Measurements from ENCODE around the gene CCL19.
"Not testable (repeated sequence)": the region's sequence is repeated elsewhere in the genome, so short reads cannot be mapped to it uniquely, and the experiment has no call there.

CCL19 gene

DNA sequence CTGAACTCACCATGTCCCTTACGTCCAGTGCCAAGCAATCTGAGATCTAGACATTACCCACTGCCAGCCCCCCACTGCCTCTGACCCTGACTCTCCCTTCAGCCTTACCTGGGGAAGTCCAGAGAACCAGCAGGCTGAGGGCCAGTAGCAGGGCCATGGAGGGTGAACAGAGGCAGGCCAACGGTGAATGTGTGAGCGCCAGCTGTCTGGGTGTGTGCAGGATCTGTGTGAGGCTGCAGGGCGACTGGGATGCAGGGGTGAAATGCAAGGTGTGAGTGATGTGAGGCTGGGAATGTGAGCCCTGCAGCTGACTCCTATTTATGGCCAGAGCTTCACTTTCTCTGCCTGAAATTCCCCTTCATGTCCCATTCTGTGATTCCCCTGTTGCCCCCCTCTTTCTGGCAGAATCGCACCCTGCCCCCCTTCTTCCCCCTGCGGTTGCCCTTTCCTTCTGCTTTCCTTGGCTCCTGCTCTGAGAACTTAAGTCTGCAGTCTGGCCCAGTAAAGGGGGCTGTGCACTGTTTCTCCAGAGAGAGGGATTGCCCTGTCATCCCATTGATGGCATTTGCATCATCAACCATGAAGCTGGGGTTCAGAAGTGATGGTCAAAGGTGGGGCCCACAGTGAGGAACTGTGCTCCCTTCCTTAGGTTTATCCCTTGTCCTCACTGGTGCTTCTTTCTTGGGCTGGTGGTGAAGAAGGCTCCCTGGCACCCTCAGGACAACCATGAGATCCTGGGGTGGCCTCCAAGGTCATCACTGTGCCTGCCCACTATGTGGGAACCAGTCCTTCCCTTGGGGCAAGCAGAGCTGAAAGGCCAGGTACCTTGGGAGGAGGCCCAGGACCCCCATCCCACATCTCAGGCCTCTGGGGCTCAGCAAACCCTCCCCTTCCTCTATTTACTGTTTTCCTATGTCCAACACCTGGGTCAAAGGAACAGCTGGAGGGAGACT lies at the start of gene CCL19:
Gene CCL19, minus strand, starts transcription at position 294 of the 953 bp plus-strand sequence. Its CDS starts 137 bp downstream, at position 157.
- no peak for DNase-seq (ENCODE audit: low read depth in 2 of 2)

DNA sequence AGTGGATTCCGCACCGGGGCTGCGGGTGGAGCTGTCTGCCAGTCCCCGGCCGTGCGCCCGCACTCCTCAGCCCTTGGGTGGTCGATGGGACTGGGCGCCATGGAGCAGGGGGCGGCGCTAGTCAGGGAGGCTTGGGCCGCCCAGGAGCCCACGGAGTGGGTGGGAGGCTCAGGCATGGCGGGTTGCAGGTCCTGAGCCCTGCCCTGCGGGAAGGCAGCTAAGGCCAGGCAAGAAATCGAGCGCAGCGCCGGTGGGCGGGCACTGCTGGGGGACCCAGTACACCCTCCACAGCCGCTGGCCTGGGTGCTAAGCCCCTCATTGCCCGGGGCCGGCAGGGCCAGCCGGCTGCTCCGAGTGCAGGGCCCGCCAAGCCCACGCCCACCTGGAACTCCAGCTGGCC lies 49.1 kb upstream of the CCL19 start:
- DNase-seq (ENCODE audit: low read depth in 2 of 2) = not testable (repeated sequence)

DNA sequence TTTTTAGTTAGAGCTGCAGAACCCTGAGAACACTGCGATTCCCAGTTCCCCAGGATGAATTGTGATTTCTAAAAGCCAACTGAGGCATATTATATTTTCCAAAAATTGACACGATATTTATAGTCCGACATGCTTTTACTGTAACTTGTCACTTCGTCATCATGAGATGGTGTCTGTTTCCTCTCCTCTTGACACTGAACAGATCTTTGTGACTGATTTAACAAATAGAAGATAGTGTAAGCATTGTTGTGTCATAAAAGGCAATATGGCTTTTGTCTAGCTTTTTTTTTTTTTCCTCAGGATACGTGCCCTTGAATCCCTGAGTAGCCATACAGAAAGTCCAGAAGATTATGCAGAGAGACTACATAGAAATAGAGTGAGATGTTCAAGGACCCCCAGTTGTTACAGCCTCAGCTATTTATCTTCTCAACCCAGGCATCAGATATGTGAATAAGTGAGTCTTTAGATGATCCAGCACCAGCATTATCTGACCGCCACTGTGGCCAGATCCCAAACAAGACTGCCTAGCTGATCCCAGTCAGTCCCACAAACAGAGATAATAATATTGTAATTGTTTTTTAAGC lies 46.7 kb upstream of the CCL19 start:
- no peak for DNase-seq (ENCODE audit: low read depth in 2 of 2)

DNA sequence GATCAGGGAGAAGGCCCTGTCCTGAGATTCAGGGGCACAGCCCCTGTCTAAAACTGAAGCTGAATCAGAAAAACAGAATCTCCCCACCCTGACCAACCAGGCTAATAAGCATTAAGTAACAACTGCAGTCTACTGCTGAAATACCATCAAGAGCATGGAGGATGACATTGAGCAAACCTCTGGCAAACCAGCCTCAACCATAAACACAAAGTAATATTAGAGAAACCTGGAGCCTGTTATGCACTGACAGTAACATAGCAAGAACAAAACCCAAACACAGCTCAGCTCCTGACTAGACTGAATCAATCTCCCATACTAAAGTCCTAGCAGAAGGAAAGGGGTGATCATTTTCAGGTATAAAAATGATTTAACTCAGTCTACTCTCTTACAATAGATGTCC lies 43.6 kb upstream of the CCL19 start:
- DNase-seq (ENCODE audit: low read depth in 2 of 2) = no peak

DNA sequence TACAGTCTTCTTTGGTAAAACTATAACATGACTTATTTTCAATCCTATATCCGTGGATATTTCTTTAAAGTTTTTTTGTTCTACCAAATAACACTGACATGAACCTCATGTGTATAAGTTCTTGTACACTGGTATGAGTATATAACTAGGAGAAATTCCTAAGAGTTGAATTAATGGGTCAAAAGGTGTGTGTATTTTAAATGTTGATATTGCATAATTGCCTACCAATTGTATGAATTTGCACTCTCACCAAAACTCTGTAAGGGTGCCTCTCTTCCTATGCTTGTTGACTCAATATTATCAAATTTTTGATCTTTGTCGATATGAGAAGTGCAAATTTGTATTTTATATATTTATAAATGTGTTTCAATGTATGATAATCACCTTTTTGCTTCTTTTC lies 41.8 kb upstream of the CCL19 start:
- DNase-seq (ENCODE audit: low read depth in 2 of 2) = no peak

DNA sequence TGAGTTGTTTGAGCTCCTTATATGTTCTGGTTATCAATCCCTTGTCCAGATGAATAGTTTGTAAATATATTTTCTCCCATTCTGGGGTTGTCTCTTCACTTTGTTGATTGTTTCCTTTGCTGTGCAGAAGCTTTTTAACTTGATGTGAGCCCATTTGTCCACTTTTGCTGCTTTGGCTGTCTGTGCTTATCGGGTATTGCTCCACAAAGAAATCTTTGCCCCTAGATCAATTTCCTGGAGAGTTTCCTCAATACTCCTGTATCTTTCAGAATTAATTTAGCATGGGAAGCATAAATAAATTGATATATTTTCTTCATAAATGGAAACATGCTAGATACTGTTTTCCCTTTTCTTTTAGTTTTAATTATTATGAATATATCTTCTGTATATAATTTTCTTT lies 41.4 kb upstream of the CCL19 start:
- DNase-seq (ENCODE audit: low read depth in 2 of 2) = no peak

DNA sequence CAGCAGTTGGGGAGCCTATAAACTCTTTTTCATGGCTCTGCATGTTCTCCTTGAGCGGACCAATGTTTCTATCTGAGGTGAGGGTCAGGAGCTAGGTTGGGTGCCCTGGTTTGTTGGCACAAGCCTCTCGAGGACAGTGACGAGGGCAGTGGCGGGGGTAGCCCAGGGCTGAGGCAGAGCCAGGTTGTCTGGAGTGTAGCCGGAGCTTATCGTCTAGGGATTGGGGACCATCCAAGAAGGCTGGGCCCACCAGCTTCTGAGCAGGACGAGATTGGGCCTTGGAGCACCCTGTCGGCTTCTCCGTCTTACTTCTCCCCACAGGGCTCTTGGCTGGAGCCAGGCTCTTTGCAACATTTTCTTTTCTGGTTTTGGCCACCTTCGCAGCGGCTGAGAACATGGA lies 32.1 kb upstream of the CCL19 start:
- DNase-seq (ENCODE audit: low read depth in 2 of 2) = no peak

DNA sequence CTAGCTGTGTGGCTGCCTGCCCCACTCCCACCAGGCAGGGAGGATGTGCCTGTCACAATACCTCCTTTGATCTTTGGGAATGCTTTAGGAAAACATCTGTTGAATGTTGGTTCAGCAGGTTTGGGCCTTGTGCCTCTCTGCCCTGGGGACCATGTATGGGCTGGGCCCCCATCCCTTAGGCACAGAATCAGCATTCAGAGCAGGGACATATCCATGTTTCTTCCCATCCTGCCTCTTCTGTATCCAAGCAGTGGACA lies 28.6 kb upstream of the CCL19 start:
- DNase-seq (ENCODE audit: low read depth in 2 of 2) = not testable (repeated sequence)

DNA sequence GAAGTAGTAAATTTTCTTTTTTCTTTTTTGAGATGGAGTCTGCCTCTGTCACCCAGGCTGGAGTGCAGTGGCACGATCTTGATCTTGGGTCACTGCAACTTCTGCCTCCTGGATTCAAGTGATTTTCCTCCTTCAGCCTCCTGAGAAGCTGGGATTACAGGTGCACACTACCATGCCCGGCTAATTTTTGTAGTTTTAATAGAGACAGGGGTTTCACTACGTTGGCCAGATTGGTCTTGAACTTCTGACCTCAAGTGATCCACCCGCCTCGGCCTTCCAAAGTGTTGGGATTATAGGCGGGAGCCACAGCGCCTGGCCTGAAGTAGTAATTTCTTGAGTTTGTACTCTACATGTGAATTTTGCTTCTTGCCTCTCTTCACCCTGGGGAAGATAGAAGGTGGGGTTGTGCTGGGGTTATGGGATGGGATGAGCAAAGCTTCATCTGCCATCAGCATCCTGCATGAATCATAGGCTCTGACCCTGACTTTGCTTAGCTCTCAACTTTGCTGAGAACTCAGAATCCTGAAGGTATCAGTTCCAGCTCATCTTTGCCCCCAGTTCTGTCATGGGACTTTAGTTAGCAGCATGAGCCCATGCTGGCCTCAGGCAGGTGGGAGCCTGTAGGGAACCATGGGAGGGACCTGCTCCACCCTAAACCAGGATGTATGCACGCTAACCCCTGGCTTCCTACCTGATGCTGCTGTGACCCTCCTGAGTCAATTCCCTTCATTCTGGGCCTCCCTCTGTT lies 28.1 kb upstream of the CCL19 start:
- DNase-seq (ENCODE audit: low read depth in 2 of 2) = no peak

DNA sequence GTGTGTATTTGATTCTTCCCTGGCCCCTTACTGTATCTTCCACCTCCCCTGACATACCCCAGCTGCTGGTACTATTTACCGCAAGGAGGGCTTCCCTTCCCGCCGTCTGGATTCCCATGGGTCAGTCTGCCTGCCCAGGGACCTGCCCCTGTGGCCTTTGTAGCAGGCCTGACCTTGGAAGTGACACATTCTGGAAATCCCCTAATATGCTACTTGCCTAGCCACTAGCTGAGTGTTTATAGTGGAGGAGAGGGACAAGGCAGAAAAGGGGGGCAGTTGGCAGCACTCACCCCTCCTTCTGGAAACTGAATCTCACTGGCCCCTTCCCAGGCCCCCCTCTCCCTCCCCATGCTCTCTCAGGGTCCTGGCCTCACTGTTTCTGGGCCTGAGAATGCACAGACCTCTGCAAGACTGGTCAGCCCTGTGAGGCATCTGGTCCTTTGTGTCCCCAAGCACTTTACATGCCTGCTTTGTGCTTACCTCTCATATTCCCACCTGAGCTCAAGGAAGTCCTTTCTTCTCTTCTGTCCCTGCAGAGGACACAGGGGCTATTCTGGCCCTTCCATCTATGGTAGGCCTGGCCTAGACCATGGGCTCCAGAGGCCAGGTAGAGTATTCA lies 27.0 kb upstream of the CCL19 start:
- no peak for DNase-seq (ENCODE audit: low read depth in 2 of 2)

DNA sequence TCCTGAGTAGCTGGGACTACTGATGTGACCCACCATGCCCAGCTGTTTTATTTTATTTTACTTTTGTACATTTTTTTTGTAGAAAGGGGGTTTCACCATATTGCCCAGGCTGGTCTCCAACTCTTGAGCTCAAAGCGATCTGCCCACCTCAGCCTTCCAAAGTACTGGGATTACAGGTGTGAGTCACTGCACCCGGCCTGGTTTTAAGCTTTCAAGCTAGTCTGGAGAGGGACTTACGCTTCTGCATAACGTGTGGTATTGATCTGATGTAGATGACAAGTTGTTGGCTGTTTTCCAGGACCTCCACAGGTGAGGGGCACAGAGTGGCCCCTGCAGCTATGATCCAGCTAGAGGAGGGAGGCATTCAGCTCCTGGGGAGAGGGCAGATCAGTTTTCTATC lies 25.6 kb upstream of the CCL19 start:
- no peak for DNase-seq (ENCODE audit: low read depth in 2 of 2)

DNA sequence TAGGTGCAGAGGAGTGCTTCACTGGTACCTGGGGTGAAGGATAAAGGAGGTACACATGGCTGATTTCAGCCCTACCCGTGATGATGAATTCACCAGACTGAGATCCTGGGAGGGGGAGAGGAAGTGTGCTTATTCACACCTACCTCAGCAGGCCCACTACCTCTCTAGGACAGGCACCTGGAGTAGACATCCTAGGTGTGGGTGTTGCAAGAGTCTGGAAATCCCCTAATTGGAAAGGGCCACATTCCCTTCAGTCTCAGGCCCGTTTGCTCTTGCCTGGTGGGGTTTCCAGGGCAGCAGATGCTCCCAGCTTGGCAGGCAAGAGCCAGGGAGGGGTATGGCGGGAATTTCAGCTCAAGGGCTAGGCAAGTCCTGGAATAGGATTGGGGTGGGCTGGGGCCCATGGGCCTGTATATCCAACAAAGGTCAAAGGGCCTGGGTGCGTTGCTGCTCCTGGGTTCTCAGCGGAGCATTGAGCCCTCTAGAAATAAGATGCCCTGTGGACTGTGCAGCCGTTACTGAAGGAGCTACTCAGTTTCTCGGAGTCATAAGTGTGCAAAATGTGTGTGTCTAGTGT lies 24.7 kb upstream of the CCL19 start:
- DNase-seq (ENCODE audit: low read depth in 2 of 2) = no peak

DNA sequence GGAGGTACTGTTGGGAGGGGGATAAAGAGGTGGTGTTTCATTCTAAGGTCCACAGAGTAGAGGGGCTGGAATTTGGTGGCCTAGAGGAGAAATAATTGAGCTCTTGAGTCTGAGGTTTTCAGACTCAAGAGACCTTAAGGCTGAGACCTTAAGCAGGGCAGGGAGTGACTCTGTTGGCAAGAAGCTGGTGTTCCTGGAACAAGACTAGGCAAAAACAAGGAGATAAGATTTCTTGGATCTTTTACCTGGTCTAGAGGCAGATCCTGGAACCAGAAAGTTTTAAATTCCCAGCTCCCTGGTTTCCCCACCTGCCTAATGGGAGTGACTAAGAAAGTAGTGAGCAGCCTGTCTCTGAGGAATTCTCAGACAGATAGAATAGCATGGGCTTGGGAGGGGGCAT lies 22.9 kb upstream of the CCL19 start:
- no peak for DNase-seq (ENCODE audit: low read depth in 2 of 2)

DNA sequence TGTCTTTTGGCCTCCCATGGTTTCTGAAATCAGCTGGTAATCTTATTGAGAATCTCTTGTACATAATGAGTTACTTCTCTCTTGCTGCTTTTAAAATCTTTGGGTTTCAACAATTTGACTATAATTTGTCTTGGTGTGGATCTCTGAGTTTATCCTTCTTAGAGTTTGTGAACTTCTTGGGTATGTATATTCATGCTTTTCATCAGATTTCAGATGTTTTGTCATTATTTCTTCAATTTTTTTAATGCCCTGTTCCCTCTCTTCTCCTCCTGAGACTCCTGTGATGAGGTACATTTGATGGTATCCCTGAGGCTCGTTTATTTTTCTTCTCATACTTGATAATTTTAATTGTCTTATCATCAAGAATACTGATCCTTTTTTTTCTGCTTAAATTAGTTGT lies 21.1 kb upstream of the CCL19 start:
- no peak for DNase-seq (ENCODE audit: low read depth in 2 of 2)

DNA sequence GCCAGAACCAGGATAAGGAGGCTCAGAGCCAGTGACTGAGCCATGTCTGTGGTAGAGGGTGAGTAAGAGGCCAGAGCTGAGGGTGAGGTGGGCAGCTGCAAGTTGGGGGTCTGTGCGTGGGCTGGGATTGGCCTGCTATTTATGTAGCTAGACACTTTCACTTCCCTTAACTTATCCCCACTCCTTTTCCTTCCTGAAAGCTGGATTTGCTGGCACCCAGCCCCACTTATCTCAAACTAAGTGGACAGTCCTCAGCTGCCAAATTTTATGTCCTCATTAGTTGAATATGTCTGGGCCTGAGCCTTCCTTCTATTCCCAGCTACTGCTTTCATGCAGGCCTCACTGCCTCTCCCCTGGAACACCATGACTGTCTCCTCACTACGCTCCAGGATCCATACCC lies 18.9 kb upstream of the CCL19 start, which contains the start of gene CCL21:
Gene CCL21, minus strand, starts transcription at position 114 of the 400 bp plus-strand sequence. Its CDS starts 70 bp downstream, at position 44.
- no peak for DNase-seq (ENCODE audit: low read depth in 2 of 2)

DNA sequence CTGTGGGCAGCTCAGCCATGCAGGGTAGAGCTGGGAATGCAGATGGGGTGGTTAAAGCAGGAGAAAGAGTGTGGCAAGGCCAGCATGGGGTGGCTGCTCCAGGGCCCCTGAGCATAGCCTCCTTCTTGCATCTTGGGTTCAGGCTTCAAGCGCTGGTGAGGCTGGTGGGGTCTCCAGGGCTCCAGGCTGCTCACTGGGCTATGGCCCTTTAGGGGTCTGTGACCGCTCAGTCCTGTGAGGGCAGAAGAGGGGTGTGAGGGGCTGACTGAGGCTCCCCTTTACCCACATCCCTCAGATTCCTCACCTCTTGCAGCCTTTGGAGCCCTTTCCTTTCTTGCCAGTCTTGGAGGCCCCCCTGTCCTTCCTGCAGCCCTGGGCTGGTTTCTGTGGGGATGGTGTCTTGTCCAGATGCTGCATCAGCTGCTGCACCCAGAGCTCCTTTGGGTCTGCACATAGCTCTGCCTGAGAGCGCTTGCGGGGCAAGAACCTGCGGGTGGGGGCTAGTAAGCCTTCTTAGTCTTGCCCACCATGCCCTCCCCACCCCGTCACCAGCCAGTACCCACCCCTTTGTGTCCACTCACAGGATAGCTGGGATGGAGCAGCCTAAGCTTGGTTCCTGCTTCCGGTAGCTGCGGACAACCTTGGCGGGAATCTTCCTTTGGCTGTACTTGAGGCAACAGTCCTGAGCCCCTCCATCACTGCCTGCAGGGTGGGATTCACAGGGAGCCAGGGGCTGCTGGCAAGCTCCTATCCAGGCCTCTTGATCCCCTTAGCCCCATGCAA lies 18.3 kb upstream of the CCL19 start:
- DNase-seq (ENCODE audit: low read depth in 2 of 2) = no peak

DNA sequence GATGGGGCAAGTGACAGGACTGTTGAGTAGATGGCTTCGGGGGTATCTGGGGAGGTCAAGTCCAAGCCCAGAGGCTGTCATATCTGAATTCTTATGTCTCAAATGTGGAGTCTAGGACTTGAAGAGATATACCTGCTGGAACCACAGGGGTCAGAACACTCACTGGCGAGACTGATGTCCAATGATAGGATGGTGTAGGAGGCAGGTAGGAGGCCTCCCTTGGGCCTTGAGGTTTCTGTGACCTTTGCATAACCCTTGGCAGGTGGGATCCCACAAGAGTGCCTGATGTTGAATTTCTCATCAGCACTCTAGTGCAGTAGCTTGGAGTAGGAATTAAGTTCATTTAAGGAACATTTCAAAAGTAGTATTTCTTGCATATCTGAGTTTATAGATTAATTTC lies 16.1 kb upstream of the CCL19 start:
- DNase-seq (ENCODE audit: low read depth in 2 of 2) = no peak

DNA sequence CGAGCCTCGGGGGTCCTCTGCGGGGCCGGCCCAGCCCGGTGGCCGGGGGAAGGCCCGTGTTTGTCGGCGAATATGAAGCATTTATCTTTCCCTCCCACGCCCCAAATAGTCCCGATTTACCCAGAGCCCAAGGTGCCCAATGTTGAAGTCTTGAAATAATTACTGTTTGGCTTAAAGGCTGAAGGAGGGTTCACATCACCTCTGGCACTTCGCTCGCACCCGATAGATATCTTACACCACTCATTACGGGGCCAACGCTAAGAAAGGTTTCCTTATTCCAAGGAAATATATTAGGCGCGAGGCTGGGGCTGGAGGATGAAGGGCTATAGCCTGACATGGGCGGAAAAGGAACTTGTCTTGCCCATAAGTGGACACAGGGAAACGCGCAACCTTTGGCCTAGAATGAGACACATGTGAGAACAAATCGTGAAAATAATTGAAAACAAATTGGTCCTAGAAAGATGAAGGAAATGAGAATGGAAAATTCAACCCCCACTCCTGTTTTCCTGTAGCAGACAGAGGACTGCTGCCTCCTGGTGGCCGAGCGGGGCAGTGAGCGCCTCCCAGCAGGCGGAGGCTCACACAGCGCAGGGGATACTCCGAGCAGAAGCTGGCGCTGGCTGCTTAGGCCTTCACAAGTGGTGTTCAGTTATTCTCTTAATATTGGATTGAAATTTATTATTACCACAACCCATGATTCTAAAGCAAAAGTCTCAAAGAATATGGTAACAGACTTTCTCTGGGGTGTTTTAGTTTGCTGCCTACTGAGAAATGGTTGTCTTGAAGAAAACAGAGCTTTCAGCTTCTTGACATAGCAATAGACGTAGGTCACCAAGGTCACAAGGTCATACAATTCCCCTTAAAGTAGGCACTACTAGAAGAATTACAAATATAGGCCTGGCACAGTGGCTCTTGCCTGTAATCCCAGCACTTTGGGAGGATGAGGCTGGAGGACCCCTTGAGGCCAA lies 11.0 kb upstream of the CCL19 start:
- peak; percentile 62 to 72 for DNase-seq (ENCODE audit: low read depth in 2 of 2)

DNA sequence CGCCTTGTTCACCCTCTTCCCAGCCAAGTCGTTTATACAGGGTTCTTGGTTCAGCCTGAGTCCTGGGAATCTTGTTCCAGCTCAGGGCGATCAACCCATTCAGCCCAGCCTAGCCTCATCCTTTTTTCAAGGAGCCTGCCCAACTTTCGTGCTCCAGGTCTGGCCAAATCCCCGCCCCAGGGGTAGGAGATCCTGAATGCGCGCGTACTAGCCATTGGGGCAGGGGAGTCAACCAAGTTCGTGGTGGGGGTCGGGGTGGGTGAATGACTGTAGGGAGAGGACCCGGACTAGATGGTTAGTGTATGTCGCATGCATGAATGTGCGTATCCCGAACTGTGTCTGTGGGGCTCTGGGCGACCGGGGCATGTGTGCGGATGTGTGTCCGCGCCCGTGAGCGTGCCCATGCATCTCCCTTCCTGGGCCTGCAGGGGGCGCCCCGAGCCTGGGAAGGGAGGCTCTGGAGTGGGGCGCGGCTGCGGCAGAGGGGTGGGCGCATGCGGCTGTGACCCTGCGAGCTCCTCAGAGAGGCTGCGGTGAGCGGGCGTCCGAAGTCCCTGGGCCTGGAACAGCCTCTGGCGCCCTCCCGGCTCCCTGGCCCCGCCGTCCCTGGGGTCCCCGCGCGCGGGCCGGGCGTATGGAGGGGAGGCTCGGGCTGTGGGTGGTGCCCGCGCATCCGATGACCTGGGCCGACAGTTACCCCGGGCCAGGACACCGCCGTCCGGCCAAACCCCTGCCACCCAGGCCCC lies 10.1 kb upstream of the CCL19 start:
- DNase-seq (ENCODE audit: low read depth in 2 of 2) = peak; percentile 41 to 58

All from stimulated activated CD8-positive, alpha-beta memory T cell treated with anti-CD3 and anti-CD28 coated beads, Interleukin-2, amount 100 ng/mL, for 1 hour (primary cell).